Esophagus muscularis mucosa (tissue), 4 donors: ENCODE data around the gene CRYBG1. TPM values are rescaled to one million over a fixed set of nuclear protein-coding genes. Genes with fewer than 3 reads are reported as not detected.
"Not testable (repeated sequence)": the region's sequence is repeated elsewhere in the genome, so short reads cannot be mapped to it uniquely, and the experiment has no call there.

ENCODE experiments used
- DNase-seq: peaks from one replicate; pipeline ENCODE4 v3.0.0-alpha.2; 2017; ENCODE audit errors: extremely low spot score
- H3K27ac ChIP-seq, 4 donors: fragments of 200-600 bp; sonication (generic); replicated peaks in 1 of 4; 1 replicate in 3 of 4; 2 replicates in 1 of 4; pipeline ENCODE4 v1.5.1; 2016 to 2019; ENCODE audit warnings: mild to moderate bottlenecking in 1 of 4
- H3K27me3 ChIP-seq, 4 donors: fragments of 200-600 bp; sonication (generic); one replicate each; pipeline versions ENCODE4 v1.5.1 to v1.6.0; 2016 to 2019
- H3K36me3 ChIP-seq, 4 donors: fragments of 200-600 bp; sonication (generic); one replicate each; pipeline ENCODE4 v1.5.1; 2016 to 2019
- H3K4me1 ChIP-seq, 4 donors: fragments of 200-600 bp; sonication (generic); one replicate each; pipeline ENCODE4 v1.5.1; 2016 to 2019
- H3K4me3 ChIP-seq, 4 donors: fragments of 200-600 bp; sonication (generic); 1 replicate in 2 of 4; 2 replicates in 2 of 4; pipeline ENCODE4 v1.5.1; 2016 to 2019; ENCODE audit warnings: mild to moderate bottlenecking in 4 of 4, moderate library complexity in 1 of 4
- H3K9me3 ChIP-seq, 4 donors: fragments of 200-600 bp; sonication (generic); 1 replicate in 3 of 4; 2 replicates in 1 of 4; pipeline ENCODE4 v1.5.1; 2016 to 2019
- CTCF ChIP-seq, 3 experiments: fragments of 200-600 bp in 2 of 3; fragments of 450-650 bp in 1 of 3; sonication (generic) in 2 of 3; IDR thresholded peaks; one replicate each; pipeline ENCODE4 v1.5.1; 2017 to 2019; ENCODE audit warnings: antibody characterized with exemption in 3 of 3, mild to moderate bottlenecking in 2 of 3, moderate library complexity in 1 of 3
- EP300 ChIP-seq: sonication (generic); formaldehyde crosslinking; IDR thresholded peaks from one replicate; pipeline ENCODE4 v1.6.1; 2017; ENCODE audit warnings: antibody characterized with exemption
- POLR2A ChIP-seq: fragments of 450-650 bp; IDR thresholded peaks from one replicate; pipeline ENCODE4 v1.6.1; 2017; ENCODE audit warnings: antibody characterized with exemption, moderate library complexity, mild to moderate bottlenecking, low read depth
- POLR2AphosphoS5 ChIP-seq, 2 donors: sonication (generic); formaldehyde crosslinking; IDR thresholded peaks; one replicate each; pipeline ENCODE4 v1.6.1; 2017; ENCODE audit warnings: antibody characterized with exemption in 2 of 2
- WGBS: methylation state at CpG from one replicate; pipeline ENCODE4 v1.1.5; 2018; 5-methylcytosine and 5-hydroxymethylcytosine counted together
- intact Hi-C: fragments of 100-400 bp; cut with DNase I; formaldehyde crosslinking; loops from one replicate; pipeline ENCODE4 v1.15.1; 2023
- total RNA-seq, 4 donors: library from RNA; depleted of rRNA; stranded (reverse); fragments of >200 nt; gene quantifications; one replicate each; pipeline versions ENCODE4 v1.1.0 to v1.2.1, GENCODE V29; 2016

CRYBG1 gene
- total RNA-seq, 4 donors from 2014 or later, result 2.1 to 4.5 (median 3.6) TPM

- TF ChIP-seq POLR2A (no peak), POLR2AphosphoS5 (IDR thresholded peaks at IDR 0.05) (no peak), EP300 (no peak)
- no peak overlapping the region for H3K27ac ChIP-seq
- WGBS, result 97% methylated on average over 4 of the region's 4 CpGs
- no peaks in the 10 kb centered on the region for H3K9me3 ChIP-seq
- H3K4me3 ChIP-seq, result no peak overlapping the region
- H3K27me3 ChIP-seq, result no peaks in the 10 kb centered on the region
- peak; percentile 37 for DNase-seq
- no peaks in the 10 kb centered on the region for H3K4me1 ChIP-seq
- H3K36me3 ChIP-seq, result peaks cover 0 to 25% (median 13%) of the 10 kb centered on the region in 4 donors
- intact Hi-C loops, result no loop called here
These were observed 197.8 kb downstream of the CRYBG1 start for GRCh38 chr6:106558364-106558763.

GRCh38 chr6:106559659-106560058 is 199.1 kb downstream of the CRYBG1 start:
- H3K27me3 ChIP-seq, H3K27ac ChIP-seq, H3K9me3 ChIP-seq, H3K4me3 ChIP-seq, H3K4me1 ChIP-seq, intact Hi-C loops: not testable (repeated sequence)
- H3K36me3 ChIP-seq, result peaks cover 0 to 21% (median 6%) of the 10 kb centered on the region in 4 donors
- peak; percentile 37 for DNase-seq
- WGBS, result 85% methylated on average over 5 of the region's 5 CpGs

- 88% methylated on average over 7 of the region's 7 CpGs for WGBS
- H3K27ac ChIP-seq, result no peak overlapping the region
- intact Hi-C loops, result no loop called here
- peak; percentile 86 for DNase-seq
- no peaks in the 10 kb centered on the region for H3K27me3 ChIP-seq
- H3K36me3 ChIP-seq, result peaks cover 0 to 21% (median 6%) of the 10 kb centered on the region in 4 donors
- TF ChIP-seq EP300 (no peak), CTCF (IDR thresholded peaks at IDR 0.05) (no peak)
- no peaks in the 10 kb centered on the region for H3K9me3 ChIP-seq
- H3K4me1 ChIP-seq, result no peaks in the 10 kb centered on the region
- no peak overlapping the region for H3K4me3 ChIP-seq
These were observed 200.6 kb downstream of the CRYBG1 start for GRCh38 chr6:106560996-106561685.

- intact Hi-C loops, result loop anchor here (2.0 kb wide), 1 partner anchor 117 kb away; no protein-coding TSS in a partner anchor
- Histone ChIP-seq H3K4me1 (no peaks in the 10 kb centered on the region), H3K9me3 (no peaks in the 10 kb centered on the region), H3K4me3 (no peak overlapping the region), H3K27ac (no peak overlapping the region), H3K27me3 (no peaks in the 10 kb centered on the region), H3K36me3 (peaks cover 0 to 21% (median 6%) of the 10 kb centered on the region in 4 donors)
- TF ChIP-seq POLR2AphosphoS5 (IDR thresholded peaks at IDR 0.05) (no peak), EP300 (no peak)
- DNase-seq, result no peak
- WGBS, result 58% methylated on average over 6 of the region's 6 CpGs
These were observed 201.3 kb downstream of the CRYBG1 start for GRCh38 chr6:106561686-106562405.

- Histone ChIP-seq H3K27me3 (no peaks in the 10 kb centered on the region), H3K4me1 (no peaks in the 10 kb centered on the region), H3K27ac (no peak overlapping the region), H3K9me3 (no peaks in the 10 kb centered on the region), H3K36me3 (peaks cover 0 to 21% (median 10%) of the 10 kb centered on the region in 4 donors), H3K4me3 (no peak overlapping the region)
- intact Hi-C loops, result loop anchor here (2.0 kb wide), 1 partner anchor 119 kb away; no protein-coding TSS in a partner anchor
- WGBS, result 61% methylated on average over 2 of the region's 2 CpGs
- no peak for DNase-seq
- TF ChIP-seq EP300 (no peak), CTCF (IDR thresholded peaks at IDR 0.05) (no peak), POLR2A (no peak), POLR2AphosphoS5 (IDR thresholded peaks at IDR 0.05) (no peak)
These were observed 203.1 kb downstream of the CRYBG1 start for GRCh38 chr6:106563614-106564013.

- Histone ChIP-seq H3K36me3 (peaks cover 0 to 27% (median 8%) of the 10 kb centered on the region in 4 donors), H3K27me3 (no peaks in the 10 kb centered on the region), H3K4me1 (no peaks in the 10 kb centered on the region), H3K4me3 (no peak overlapping the region), H3K27ac (no peak overlapping the region), H3K9me3 (no peaks in the 10 kb centered on the region)
- intact Hi-C loops, result no loop called here
- WGBS, result 65% methylated on average over 4 of the region's 4 CpGs
- TF ChIP-seq CTCF (IDR thresholded peaks at IDR 0.05) (no peak), POLR2AphosphoS5 (IDR thresholded peaks at IDR 0.05) (no peak), EP300 (no peak), POLR2A (no peak)
- peak; percentile 68 for DNase-seq
These were observed 204.0 kb downstream of the CRYBG1 start for GRCh38 chr6:106564476-106564875.
